Activated naive CD8-positive, alpha-beta T cell treated with anti-CD3 and anti-CD28 coated beads, Interleukin-2, amount 50 U/mL, for 24 hours (primary cell): ENCODE data around the gene FOXB2.
A peak's percentile ranks its signal among the peaks of the same experiment; 100 is the strongest.
"Not testable (repeated sequence)": the region's sequence is repeated elsewhere in the genome, so short reads cannot be mapped to it uniquely, and the experiment has no call there.

Experiments
- ATAC-seq: fragments of 150-1000 bp; cut with Tn5 transposase; one replicate; pipeline ENCODE4 v1.10.0; 2021
- DNase-seq: peaks from one replicate; pipeline ENCODE4 v3.0.0; 2021
- H3K27ac Mint-ChIP-seq: one replicate; pipeline ENCODE4 v1.8.0; 2021; ENCODE audit warnings: mild to moderate bottlenecking, mixed read lengths
- H3K27me3 Mint-ChIP-seq: one replicate; pipeline ENCODE4 v1.8.0; 2021; ENCODE audit warnings: mixed read lengths
- H3K36me3 Mint-ChIP-seq: one replicate; pipeline ENCODE4 v1.8.0; 2021; ENCODE audit warnings: low read depth, mixed read lengths
- H3K4me1 Mint-ChIP-seq: one replicate; pipeline ENCODE4 v1.8.0; 2021; ENCODE audit warnings: mixed read lengths
- H3K4me3 Mint-ChIP-seq: one replicate; pipeline ENCODE4 v1.8.0; 2021; ENCODE audit warnings: mild to moderate bottlenecking, moderate library complexity, mixed read lengths
- H3K9me3 Mint-ChIP-seq: one replicate; pipeline ENCODE4 v1.8.0; 2021; ENCODE audit warnings: mixed read lengths

Gene FOXB2

GRCh38 chr9:77020413-77021290 lies 1.2 kb downstream of the FOXB2 start:
- Mint-ChIP-seq H3K4me1 (peaks cover 36% of the 10 kb centered on the region), H3K27me3 (peaks cover 81% of the 10 kb centered on the region), H3K36me3 (peaks cover 2% of the 10 kb centered on the region), H3K27ac (peak overlapping the region; percentile 49), H3K9me3 (no peaks in the 10 kb centered on the region), H3K4me3 (no peak overlapping the region)
- DNase-seq (no peak), ATAC-seq (no peak)

GRCh38 chr9:77021291-77021894 lies 1.9 kb downstream of the FOXB2 start:
- Mint-ChIP-seq H3K4me1 (peaks cover 36% of the 10 kb centered on the region), H3K4me3 (no peak overlapping the region), H3K36me3 (peaks cover 2% of the 10 kb centered on the region), H3K9me3 (no peaks in the 10 kb centered on the region), H3K27me3 (peaks cover 84% of the 10 kb centered on the region), H3K27ac (peak overlapping the region; percentile 49)
- DNase-seq: no peak
- no peak for ATAC-seq

GRCh38 chr9:77021922-77022782 lies 2.7 kb downstream of the FOXB2 start:
- Mint-ChIP-seq H3K4me3 (no peak overlapping the region), H3K9me3 (no peaks in the 10 kb centered on the region), H3K27ac (peak overlapping the region; percentile 16), H3K27me3 (peaks cover 78% of the 10 kb centered on the region), H3K36me3 (peaks cover 2% of the 10 kb centered on the region), H3K4me1 (peaks cover 36% of the 10 kb centered on the region)
- ATAC-seq: no peak
- no peak for DNase-seq

- ATAC-seq (no peak), DNase-seq (no peak)
- H3K27me3 Mint-ChIP-seq: peaks cover 71% of the 10 kb centered on the region
- no peaks in the 10 kb centered on the region for H3K9me3 Mint-ChIP-seq
- H3K4me1 Mint-ChIP-seq: peaks cover 33% of the 10 kb centered on the region
- peaks cover 2% of the 10 kb centered on the region for H3K36me3 Mint-ChIP-seq
- H3K4me3 Mint-ChIP-seq: no peak overlapping the region
- no peak overlapping the region for H3K27ac Mint-ChIP-seq
Observed at GRCh38 chr9:77022783-77023440, 3.5 kb downstream of the FOXB2 start.

GRCh38 chr9:77023726-77024125 lies 4.3 kb downstream of the FOXB2 start:
- Mint-ChIP-seq H3K27ac (no peak overlapping the region), H3K4me1 (peaks cover 29% of the 10 kb centered on the region), H3K9me3 (no peaks in the 10 kb centered on the region), H3K27me3 (peaks cover 72% of the 10 kb centered on the region), H3K36me3 (peaks cover 2% of the 10 kb centered on the region), H3K4me3 (no peak overlapping the region)
- DNase-seq (no peak), ATAC-seq (no peak)

- no peaks in the 10 kb centered on the region for H3K36me3 Mint-ChIP-seq
- H3K27me3 Mint-ChIP-seq: peaks cover 60% of the 10 kb centered on the region
- peaks cover 19% of the 10 kb centered on the region for H3K4me1 Mint-ChIP-seq
- ATAC-seq (no peak), DNase-seq (no peak)
- H3K27ac Mint-ChIP-seq: no peak overlapping the region
- no peaks in the 10 kb centered on the region for H3K9me3 Mint-ChIP-seq
- H3K4me3 Mint-ChIP-seq: no peak overlapping the region
Observed at GRCh38 chr9:77024776-77025545, 5.5 kb downstream of the FOXB2 start.

- Mint-ChIP-seq H3K36me3 (no peaks in the 10 kb centered on the region), H3K27ac (no peak overlapping the region), H3K4me1 (no peaks in the 10 kb centered on the region), H3K27me3 (peaks cover 37% of the 10 kb centered on the region), H3K9me3 (no peaks in the 10 kb centered on the region), H3K4me3 (no peak overlapping the region)
- DNase-seq (no peak), ATAC-seq (no peak)
Observed at GRCh38 chr9:77028478-77028877, 9.0 kb downstream of the FOXB2 start.

GRCh38 chr9:77030045-77030444 lies 10.6 kb downstream of the FOXB2 start:
- H3K36me3 Mint-ChIP-seq: no peaks in the 10 kb centered on the region
- H3K27ac Mint-ChIP-seq: no peak overlapping the region
- no peak overlapping the region for H3K4me3 Mint-ChIP-seq
- no peaks in the 10 kb centered on the region for H3K4me1 Mint-ChIP-seq
- H3K27me3 Mint-ChIP-seq: peaks cover 27% of the 10 kb centered on the region
- H3K9me3 Mint-ChIP-seq: no peaks in the 10 kb centered on the region
- ATAC-seq (no peak), DNase-seq (no peak)

- DNase-seq (no peak), ATAC-seq (no peak)
- peaks cover 5% of the 10 kb centered on the region for H3K27me3 Mint-ChIP-seq
Observed at GRCh38 chr9:77038281-77039036, 19.0 kb downstream of the FOXB2 start.

GRCh38 chr9:77040340-77040739 lies 20.9 kb downstream of the FOXB2 start:
- DNase-seq (no peak), ATAC-seq (no peak)
- H3K27me3 Mint-ChIP-seq: peaks cover 7% of the 10 kb centered on the region
- no peaks in the 10 kb centered on the region for H3K4me1 Mint-ChIP-seq
- H3K4me3 Mint-ChIP-seq: no peak overlapping the region
- no peaks in the 10 kb centered on the region for H3K36me3 Mint-ChIP-seq
- H3K27ac Mint-ChIP-seq: no peak overlapping the region
- H3K9me3 Mint-ChIP-seq: no peaks in the 10 kb centered on the region

More at GRCh38 chr9:77038281-77039036, 19.0 kb downstream of the FOXB2 start:
- Mint-ChIP-seq H3K9me3 (no peaks in the 10 kb centered on the region), H3K36me3 (no peaks in the 10 kb centered on the region), H3K4me1 (no peaks in the 10 kb centered on the region), H3K27ac (no peak overlapping the region), H3K4me3 (no peak overlapping the region)

- H3K27ac Mint-ChIP-seq, H3K4me3 Mint-ChIP-seq, DNase-seq, H3K9me3 Mint-ChIP-seq, H3K36me3 Mint-ChIP-seq, H3K27me3 Mint-ChIP-seq, H3K4me1 Mint-ChIP-seq, ATAC-seq: not testable (repeated sequence)
Observed at GRCh38 chr9:77043743-77044142, 24.3 kb downstream of the FOXB2 start.

GRCh38 chr9:77060681-77061080 lies 41.2 kb downstream of the FOXB2 start:
- H3K27me3 Mint-ChIP-seq, H3K36me3 Mint-ChIP-seq, H3K9me3 Mint-ChIP-seq, H3K4me1 Mint-ChIP-seq, DNase-seq, H3K4me3 Mint-ChIP-seq, H3K27ac Mint-ChIP-seq, ATAC-seq: not testable (repeated sequence)

GRCh38 chr9:77063645-77064285 lies 44.3 kb downstream of the FOXB2 start:
- no peak overlapping the region for H3K4me3 Mint-ChIP-seq
- H3K4me1 Mint-ChIP-seq: no peaks in the 10 kb centered on the region
- ATAC-seq (no peak), DNase-seq (no peak)
- H3K9me3 Mint-ChIP-seq: no peaks in the 10 kb centered on the region
- peaks cover 5% of the 10 kb centered on the region for H3K27me3 Mint-ChIP-seq
- no peaks in the 10 kb centered on the region for H3K36me3 Mint-ChIP-seq
- no peak overlapping the region for H3K27ac Mint-ChIP-seq
